CD4-positive, alpha-beta T cell treated with Interleukin-17A for 1 hour (primary cell): ENCODE data around the gene VWA3B.
A peak's percentile ranks its signal among the peaks of the same experiment; 100 is the strongest.
"Not testable (repeated sequence)": the region's sequence is repeated elsewhere in the genome, so short reads cannot be mapped to it uniquely, and the experiment has no call there.

ENCODE experiments used
- DNase-seq: peaks from one replicate; pipeline ENCODE4 v3.0.0-alpha.2; 2020

VWA3B gene

GRCh38 chr2:98089941-98090340 lies 3.0 kb downstream of the VWA3B start:
- no peak for DNase-seq

DNA sequence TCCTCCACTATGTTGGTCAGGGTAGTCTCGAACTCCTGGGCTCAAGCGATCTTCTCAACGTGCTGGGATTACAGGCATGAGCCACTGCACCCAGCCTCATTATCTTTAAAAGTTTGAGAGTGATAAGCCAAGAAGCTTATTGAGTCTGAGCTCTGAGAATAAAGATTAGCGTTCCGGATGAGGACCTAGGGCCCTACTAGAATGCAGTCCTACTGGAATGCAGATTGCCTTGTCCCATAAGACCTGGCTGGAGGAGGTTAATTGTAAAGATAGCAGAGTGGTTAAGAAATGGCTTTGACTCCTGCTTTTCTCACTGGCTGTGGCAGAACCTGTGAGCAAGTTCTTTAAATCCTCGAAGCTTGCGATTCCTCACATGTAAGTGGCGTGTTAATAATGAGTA lies 4.0 kb downstream of the VWA3B start:
- DNase-seq, result no peak

GRCh38 chr2:98091738-98092137 lies 4.8 kb downstream of the VWA3B start:
- DNase-seq, result peak; percentile 2

DNA sequence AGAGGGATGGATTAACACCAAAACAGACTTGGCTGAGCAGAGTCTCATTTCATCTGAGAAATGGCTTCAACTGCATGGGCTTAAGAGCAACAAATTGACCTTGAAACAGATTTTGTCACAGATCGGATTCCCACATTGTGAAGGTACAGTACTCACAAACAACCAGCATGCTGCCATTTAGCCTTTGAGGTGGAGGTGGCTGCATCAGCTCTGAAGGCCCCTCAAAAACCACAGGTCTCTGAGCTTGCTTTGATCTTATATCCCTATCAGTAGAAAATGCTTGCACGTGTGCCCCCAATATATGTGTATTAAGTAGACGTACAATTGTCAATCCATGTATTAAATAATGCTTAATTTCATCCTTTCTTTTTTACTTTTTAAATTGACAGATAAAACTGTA lies 6.2 kb downstream of the VWA3B start:
- no peak for DNase-seq

DNA sequence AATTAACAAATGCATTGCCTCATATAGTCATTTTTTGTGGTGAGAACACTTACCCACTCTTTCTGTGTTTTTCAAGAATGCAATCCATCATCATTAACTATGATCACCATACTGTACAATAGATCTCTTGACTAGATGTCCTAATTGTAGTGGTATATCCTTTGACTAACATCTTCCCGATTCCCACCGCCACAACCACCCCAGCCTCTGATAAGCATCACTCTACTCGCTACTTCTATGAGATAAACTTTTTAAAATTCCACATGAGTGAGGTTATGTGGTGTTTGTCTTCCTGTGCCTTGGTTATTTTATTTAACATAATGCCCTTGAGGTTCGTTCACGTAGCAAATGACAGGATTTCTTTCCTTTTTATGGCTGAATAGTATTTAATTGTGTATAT lies 6.6 kb downstream of the VWA3B start:
- DNase-seq, result no peak

GRCh38 chr2:98099939-98100743 lies 13.2 kb downstream of the VWA3B start:
- no peak for DNase-seq

- DNase-seq, result not testable (repeated sequence)
These were observed 15.3 kb downstream of the VWA3B start for GRCh38 chr2:98102315-98102714.

- no peak for DNase-seq
These were observed 15.9 kb downstream of the VWA3B start for GRCh38 chr2:98102878-98103277.

DNA sequence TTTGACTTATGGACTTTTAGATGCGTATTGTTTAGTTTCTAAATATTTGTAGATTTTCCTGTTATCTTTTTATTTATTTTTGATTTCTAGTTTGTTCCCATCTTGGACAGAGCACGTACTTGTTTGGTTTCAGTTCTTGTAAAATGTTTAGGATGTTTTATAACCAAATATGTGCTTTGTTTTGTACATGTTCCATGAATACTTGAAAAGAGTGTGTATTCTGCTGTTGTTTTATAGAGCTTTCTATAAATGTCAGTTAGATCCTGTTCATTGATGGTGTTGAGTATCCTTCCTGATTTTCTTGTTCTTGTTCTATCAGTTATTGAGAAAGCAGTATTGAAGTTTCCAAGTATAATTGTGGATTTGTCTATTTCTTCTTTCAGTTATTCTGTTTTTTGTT lies 21.1 kb downstream of the VWA3B start:
- no peak for DNase-seq

- DNase-seq, result no peak
These were observed 23.8 kb downstream of the VWA3B start for GRCh38 chr2:98110741-98111140.

DNA sequence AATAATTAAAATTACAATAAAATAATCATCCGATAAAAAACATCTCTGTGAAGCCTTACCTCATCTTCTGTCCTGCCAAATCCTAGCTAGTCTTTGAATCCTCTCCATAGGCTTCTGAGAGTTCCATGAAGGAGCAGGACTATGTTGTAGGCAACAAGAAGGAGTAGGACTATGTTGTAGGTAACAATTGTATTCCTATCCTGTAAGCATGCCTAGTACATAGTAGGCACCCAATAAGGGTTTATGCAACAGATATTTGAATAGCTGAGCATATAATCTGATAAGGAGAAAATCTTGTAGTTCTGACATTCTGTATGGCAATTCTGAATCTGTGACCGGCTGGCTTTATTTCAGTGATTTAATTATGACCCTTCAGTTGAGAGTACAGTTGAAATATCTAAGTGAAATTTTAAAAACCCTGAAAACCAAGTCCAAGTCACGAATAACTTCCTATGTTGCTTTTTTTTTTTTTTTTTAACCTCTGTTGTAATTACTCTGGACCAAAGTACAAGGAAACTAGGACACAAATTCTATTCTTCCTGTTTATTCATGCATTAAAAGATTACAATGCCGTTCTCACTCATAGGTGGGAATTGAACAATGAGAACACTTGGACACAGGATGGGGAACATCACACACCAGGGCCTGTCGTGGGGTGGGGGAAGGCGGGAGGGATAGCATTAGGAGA lies 27.8 kb downstream of the VWA3B start:
- no peak for DNase-seq

GRCh38 chr2:98118161-98118560 lies 31.2 kb downstream of the VWA3B start:
- DNase-seq, result no peak

DNA sequence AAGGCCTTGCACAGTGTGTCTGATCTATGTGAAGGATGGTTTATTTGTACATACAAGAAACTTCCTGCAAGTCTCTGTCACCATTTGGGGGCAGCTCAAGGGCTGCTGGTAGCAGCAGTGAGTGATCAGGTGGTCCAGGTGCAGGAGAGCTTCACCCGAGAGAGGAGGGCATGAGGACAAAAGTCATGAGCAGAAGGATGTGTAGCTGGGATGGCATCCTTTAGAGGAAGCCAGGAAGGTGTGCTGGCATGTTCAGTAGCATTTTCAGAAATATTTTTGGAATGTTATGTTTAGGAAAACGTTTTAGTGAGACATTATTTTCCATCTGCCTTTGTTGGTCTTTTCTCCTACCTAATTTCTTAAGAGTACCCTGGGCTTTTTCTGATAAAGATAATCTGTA lies 31.9 kb downstream of the VWA3B start:
- no peak for DNase-seq

GRCh38 chr2:98121149-98121548 lies 34.2 kb downstream of the VWA3B start:
- no peak for DNase-seq

DNA sequence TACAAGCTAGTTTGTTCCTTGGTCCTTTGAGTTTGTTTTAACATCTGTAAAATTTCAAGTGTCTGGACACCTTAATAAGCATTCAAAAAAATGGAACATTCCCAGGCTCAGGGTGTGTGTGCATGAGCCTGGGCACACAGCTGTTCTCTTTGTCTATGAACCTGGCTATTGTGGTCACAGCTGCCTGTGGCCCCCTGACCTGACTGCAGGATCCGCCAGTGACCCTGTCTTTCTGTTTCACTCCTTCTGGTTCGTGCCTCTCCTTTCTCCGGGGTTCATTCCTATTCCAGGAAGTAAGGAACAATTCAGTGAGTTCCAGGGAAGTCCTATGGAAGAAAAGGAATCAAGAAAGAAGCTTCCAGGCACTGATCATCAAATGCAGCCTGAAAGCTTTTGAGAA lies 35.6 kb downstream of the VWA3B start:
- no peak for DNase-seq

- no peak for DNase-seq
These were observed 36.3 kb downstream of the VWA3B start for GRCh38 chr2:98123286-98123685.

GRCh38 chr2:98126061-98126460 lies 39.1 kb downstream of the VWA3B start:
- no peak for DNase-seq

DNA sequence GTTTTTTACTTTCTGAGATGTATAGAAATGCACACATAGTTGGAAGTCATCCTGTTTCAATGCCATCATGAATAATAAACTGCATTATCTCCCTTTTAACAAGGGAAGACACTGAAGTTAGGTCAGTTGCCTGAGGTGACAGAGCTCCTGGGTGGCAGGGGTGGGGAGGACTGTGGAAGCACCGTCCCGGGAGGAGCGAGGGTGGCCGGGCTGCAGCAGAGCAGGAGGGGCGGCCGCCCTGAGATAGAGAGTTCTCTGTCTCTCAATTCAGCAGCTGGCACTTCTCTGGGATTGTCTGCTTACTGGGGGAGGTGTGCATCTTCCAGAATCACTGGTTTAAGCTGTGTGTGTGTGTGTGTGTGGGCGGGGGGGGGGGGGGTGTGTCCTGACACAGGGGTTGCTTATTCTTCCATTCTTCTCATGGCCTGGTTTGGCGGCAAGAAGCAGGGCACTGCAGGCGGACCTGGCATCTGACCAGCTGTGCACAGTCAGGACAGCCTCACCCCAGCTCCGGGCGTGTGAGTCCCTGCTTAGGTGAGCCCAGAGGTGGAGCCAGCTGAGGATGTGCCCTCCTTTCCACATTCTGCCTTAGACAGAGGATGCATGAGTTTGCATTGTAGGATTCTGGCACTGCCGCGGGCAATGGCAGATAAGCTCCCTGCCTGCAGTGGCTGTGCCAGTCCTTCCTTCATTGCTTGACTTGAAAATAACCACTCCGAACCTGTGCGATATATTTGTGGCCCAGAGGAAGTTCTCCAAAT lies 40.4 kb downstream of the VWA3B start:
- DNase-seq, result no peak

DNA sequence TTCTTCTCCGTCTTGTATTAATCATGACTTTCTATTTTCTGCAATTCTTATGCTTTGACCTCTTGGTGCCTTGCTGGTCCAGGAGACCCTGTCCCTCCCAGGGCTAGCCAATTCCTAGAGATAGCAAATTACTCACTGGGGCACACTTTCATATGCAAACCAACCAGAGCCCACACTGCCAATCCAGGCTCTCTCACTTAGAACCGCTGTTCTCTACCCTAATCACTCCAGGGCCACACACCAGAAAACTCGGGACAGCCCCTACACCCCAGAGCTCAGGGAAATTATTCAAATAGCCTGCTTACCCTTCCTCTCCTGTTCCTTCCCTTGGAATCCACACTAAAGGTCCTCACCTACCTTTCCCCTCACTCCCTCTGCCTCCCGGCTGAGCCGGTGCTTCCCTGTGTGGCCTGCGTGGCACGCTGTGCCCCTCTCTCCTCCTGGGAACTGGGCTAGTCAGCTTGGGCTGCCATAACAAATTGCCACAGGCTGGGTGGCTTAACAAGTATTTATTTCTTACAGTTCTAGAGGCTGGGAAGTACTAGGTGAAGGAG lies 41.7 kb downstream of the VWA3B start:
- no peak for DNase-seq

GRCh38 chr2:98130073-98130472 lies 43.1 kb downstream of the VWA3B start:
- not testable (repeated sequence) for DNase-seq

- DNase-seq, result peak; percentile 37
These were observed 47.4 kb downstream of the VWA3B start for GRCh38 chr2:98134172-98135005.

- DNase-seq, result no peak
These were observed 50.2 kb downstream of the VWA3B start for GRCh38 chr2:98137196-98137595.

GRCh38 chr2:98138978-98139377 lies 52.0 kb downstream of the VWA3B start:
- DNase-seq, result not testable (repeated sequence)
